ELF-1 (cell line): ENCODE measurements around the gene ANO2.
A peak's percentile ranks its signal among the peaks of the same experiment; 100 is the strongest.

Source experiments
- DNase-seq: peaks from one replicate; pipeline ENCODE4 v3.0.0-alpha.2; 2016; ENCODE audit warnings: low read depth, low spot score

ANO2 gene

GRCh38 chr12:5921027-5921909, 23.8 kb downstream of the ANO2 start:
- no peak for DNase-seq

- no peak for DNase-seq
Observed at GRCh38 chr12:5916785-5917290, 28.2 kb downstream of the ANO2 start.

GRCh38 chr12:5915511-5915910, 29.5 kb downstream of the ANO2 start:
- DNase-seq = no peak

GRCh38 chr12:5914387-5915149, 30.5 kb downstream of the ANO2 start:
- no peak for DNase-seq

GRCh38 chr12:5913387-5913786, 31.7 kb downstream of the ANO2 start:
- no peak for DNase-seq

GRCh38 chr12:5912437-5913334, 32.4 kb downstream of the ANO2 start:
- DNase-seq = peak; percentile 75

GRCh38 chr12:5912011-5912410, 33.0 kb downstream of the ANO2 start:
- DNase-seq = no peak

GRCh38 chr12:5910790-5911548, 34.1 kb downstream of the ANO2 start:
- no peak for DNase-seq

- no peak for DNase-seq
Observed at GRCh38 chr12:5909560-5909959, 35.5 kb downstream of the ANO2 start.

GRCh38 chr12:5908251-5908650, 36.8 kb downstream of the ANO2 start:
- DNase-seq = no peak

- DNase-seq = peak; percentile 1
Observed at GRCh38 chr12:5907807-5908206, 37.3 kb downstream of the ANO2 start.

GRCh38 chr12:5905757-5906156, 39.3 kb downstream of the ANO2 start:
- DNase-seq = no peak

GRCh38 chr12:5904969-5905368, 40.1 kb downstream of the ANO2 start:
- peak; percentile 5 for DNase-seq

- no peak for DNase-seq
Observed at GRCh38 chr12:5904441-5904840, 40.6 kb downstream of the ANO2 start.

- DNase-seq = no peak
Observed at GRCh38 chr12:5902736-5903135, 42.3 kb downstream of the ANO2 start.

GRCh38 chr12:5901416-5901815, 43.6 kb downstream of the ANO2 start:
- DNase-seq = no peak

GRCh38 chr12:5900533-5901205, 44.4 kb downstream of the ANO2 start:
- peak; percentile 40 for DNase-seq

- no peak for DNase-seq
Observed at GRCh38 chr12:5900076-5900475, 45.0 kb downstream of the ANO2 start.

- DNase-seq = no peak
Observed at GRCh38 chr12:5899675-5900074, 45.4 kb downstream of the ANO2 start.

GRCh38 chr12:5898874-5899273, 46.2 kb downstream of the ANO2 start:
- DNase-seq = peak; percentile 34
